Panc1 (cell line): Measurements from ENCODE around the gene PAAF1. TPM values are rescaled to one million over a fixed set of nuclear protein-coding genes. Genes with fewer than 3 reads are reported as not detected.

Experiments
- ATAC-seq: fragments of 200-7000 bp; cut with Tn5 transposase; 2 replicates; pipeline ENCODE4 v1.9.1; 2020; ENCODE audit warnings: mild to moderate bottlenecking, moderate library complexity
- BruUV-seq: library from RNA; stranded (reverse); fragments of 400-500 nt; replicated peaks from 2 replicates; lab custom pipeline; 2021; lab: Mats Ljungman, UMichigan
- CTCF ChIA-PET: fragments of 300-600 bp; sonication (Branson Sonifier 250); formaldehyde crosslinking; loops from one replicate; lab custom pipeline; 2022; ENCODE audit warnings: antibody characterized with exemption; lab: Charles Lee
- POLR2A ChIA-PET: fragments of 300-600 bp; sonication (Branson Sonifier 250); formaldehyde crosslinking; loops from one replicate; lab custom pipeline; 2022; ENCODE audit warnings: antibody characterized with exemption; lab: Charles Lee
- DNase-seq: peaks from one replicate; pipeline ENCODE4 v3.0.0-alpha.2; 2010; ENCODE audit warnings: low read depth, low spot score
- H3K27ac ChIP-seq: 2 replicates; pipeline ENCODE4 v1.5.1; 2011; ENCODE audit warnings: mild to moderate bottlenecking, low read length, inconsistent platforms
- H3K27me3 ChIP-seq: fragments of 200-500 bp; sonication (Bioruptor generic); 2 replicates; pipeline ENCODE4 v1.6.0; 2014; ENCODE audit warnings: low read length, inconsistent platforms; ENCODE audit not compliant: control insufficient read depth, insufficient read depth
- H3K36me3 ChIP-seq: fragments of 200-500 bp; sonication (Bioruptor generic); 2 replicates; pipeline ENCODE4 v1.5.1; 2014; ENCODE audit warnings: inconsistent platforms, mild to moderate bottlenecking, low read length, moderate library complexity; ENCODE audit not compliant: control insufficient read depth, insufficient read depth
- H3K4me1 ChIP-seq: 2 replicates; pipeline ENCODE4 v1.5.1; 2011; ENCODE audit warnings: inconsistent platforms, mild to moderate bottlenecking, low read length, moderate library complexity; ENCODE audit not compliant: control insufficient read depth, insufficient read depth
- H3K4me3 ChIP-seq, 2 experiments: 2 replicates each; pipeline ENCODE4 v1.5.1; 2011 to 2012; ENCODE audit warnings: low read depth in 2 of 2, low read length in 2 of 2, mild to moderate bottlenecking in 2 of 2, inconsistent platforms in 1 of 2, moderate library complexity in 1 of 2
- H3K9me3 ChIP-seq: fragments of 200-500 bp; sonication (Bioruptor generic); 2 replicates; pipeline ENCODE4 v1.5.1; 2014; ENCODE audit warnings: low read depth, mild to moderate bottlenecking, inconsistent platforms, low read length, moderate library complexity; ENCODE audit not compliant: control insufficient read depth, insufficient read depth
- CTCF ChIP-seq: fragments of 450-650 bp; IDR thresholded peaks from 2 replicates; pipeline ENCODE4 v1.5.1; 2017; ENCODE audit warnings: mild to moderate bottlenecking
- POLR2AphosphoS5 ChIP-seq: IDR thresholded peaks from 2 replicates; pipeline ENCODE4 v1.6.1; 2012; ENCODE audit warnings: mild to moderate bottlenecking, low read depth, low read length, moderate library complexity
- REST ChIP-seq, 2 experiments: IDR thresholded peaks; 2 replicates each; pipeline ENCODE4 v1.6.1; 2011 to 2012; ENCODE audit warnings: low read depth in 2 of 2, control low read depth in 1 of 2, low read length in 1 of 2, mild to moderate bottlenecking in 1 of 2, moderate library complexity in 1 of 2; ENCODE audit not compliant: insufficient read depth in 1 of 2
- SIN3A ChIP-seq: IDR thresholded peaks from 2 replicates; pipeline ENCODE4 v1.6.1; 2012; ENCODE audit warnings: low read depth, mild to moderate bottlenecking, low read length, moderate library complexity, borderline replicate concordance; ENCODE audit not compliant: insufficient read depth
- TCF7L2 ChIP-seq: IDR thresholded peaks from 2 replicates; pipeline ENCODE4 v1.6.1; 2011; ENCODE audit warnings: mild to moderate bottlenecking, low read depth, low read length, inconsistent platforms
- in situ Hi-C: cut with HindIII; loops from 2 replicates; pipeline ENCODE4 v1.10.0; 2016; ENCODE audit warnings: low sequenced_read_pairs, low pct_unique_long_range_greater_than_20kb
- intact Hi-C: fragments of 100-400 bp; cut with micrococcal nuclease; formaldehyde crosslinking; loops from one replicate; pipeline ENCODE4 v1.10.0; 2022; ENCODE audit not compliant: unreplicated experiment
- total RNA-seq: library from RNA; stranded (reverse); gene quantifications from one replicate; pipeline ENCODE4 v1.2.1, GENCODE V29; 2021; ENCODE audit not compliant: unreplicated experiment

PAAF1 gene
- total RNA-seq, 1 experiment from 2014 or later, result 22.1 TPM

DNA sequence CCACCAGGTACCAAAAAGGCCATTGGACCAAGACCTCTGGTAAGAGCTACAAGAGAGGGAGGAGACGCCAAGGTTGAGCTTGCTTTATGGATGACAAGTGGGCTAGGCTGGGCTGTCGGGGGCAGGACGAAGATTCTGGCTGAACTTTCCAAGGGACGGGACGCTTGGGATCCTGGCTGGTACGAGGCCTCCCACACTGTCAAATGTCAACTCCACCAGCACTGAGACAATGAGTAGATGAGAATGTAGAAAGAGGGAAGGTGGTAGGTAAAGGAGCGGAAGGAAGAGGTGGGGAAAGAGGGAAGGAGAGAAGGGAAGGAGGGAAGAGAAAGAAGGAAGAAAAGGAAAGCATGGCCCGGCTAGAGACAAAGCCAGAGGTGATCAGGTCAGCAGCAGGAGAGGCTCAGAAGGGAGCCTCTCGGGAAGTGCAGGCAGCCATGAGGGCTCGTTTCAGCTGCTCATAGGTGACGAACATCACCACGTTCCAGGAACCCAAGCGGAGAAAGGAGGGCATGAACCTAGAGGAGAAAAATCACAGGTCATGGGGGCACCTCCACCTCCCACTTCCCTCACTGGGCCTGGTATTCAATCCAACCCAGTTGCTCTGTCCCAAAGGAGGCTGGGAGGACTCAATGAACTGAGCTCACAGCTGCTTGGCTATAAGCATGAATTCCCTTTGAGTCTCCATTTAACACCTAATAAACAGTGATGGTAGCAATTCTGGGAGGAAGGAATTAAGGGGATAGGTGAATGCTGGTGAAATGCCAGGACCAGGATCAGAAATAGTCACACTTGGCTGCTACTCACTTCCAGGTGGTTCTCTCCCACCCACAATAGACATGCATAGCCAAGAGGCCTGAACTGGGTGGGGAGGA is 98.0 kb downstream of the PAAF1 start:
- CTCF ChIA-PET, result no interaction called here
- in situ Hi-C loops, result no loop called here

GRCh38 chr11:73975479-73975757 is 98.6 kb downstream of the PAAF1 start:
- CTCF ChIA-PET, result no interaction called here
- in situ Hi-C loops, result no loop called here
- POLR2A ChIA-PET, result no interaction called here
- BruUV-seq, result no TSS peak
- ATAC-seq, result no peak
- no peak overlapping the region for H3K27ac ChIP-seq
- H3K4me1 ChIP-seq, result peaks cover under 1% of the 10 kb centered on the region
- DNase-seq, result no peak
- no peak for TF ChIP-seq POLR2AphosphoS5
- no peak for TF ChIP-seq SIN3A
- no peak for TF ChIP-seq CTCF
- TF ChIP-seq REST (IDR thresholded peaks at IDR 0.05; ENCODE audit: insufficient read depth in 1 of 2, low read depth in 2 of 2, low read length in 1 of 2), result no peak
- no peak for TF ChIP-seq TCF7L2
- no peak overlapping the region for H3K4me3 ChIP-seq
- no peaks in the 10 kb centered on the region for H3K27me3 ChIP-seq
- H3K9me3 ChIP-seq, result no peaks in the 10 kb centered on the region
- peaks cover 8% of the 10 kb centered on the region; the same call in 1 of the 2 replicates for H3K36me3 ChIP-seq
- intact Hi-C loops, result no loop called here

More for the DNA sequence above, 98.0 kb downstream of the PAAF1 start:
- Histone ChIP-seq H3K27me3 (no peaks in the 10 kb centered on the region), H3K36me3 (peaks cover 6% of the 10 kb centered on the region; the same call in 1 of the 2 replicates), H3K27ac (no peak overlapping the region), H3K9me3 (no peaks in the 10 kb centered on the region), H3K4me1 (no peaks in the 10 kb centered on the region), H3K4me3 (no peak overlapping the region)
- POLR2A ChIA-PET, result no interaction called here
- no TSS peak for BruUV-seq
- DNase-seq (no peak), ATAC-seq (no peak)
- intact Hi-C loops, result no loop called here
- TF ChIP-seq REST (IDR thresholded peaks at IDR 0.05; ENCODE audit: insufficient read depth in 1 of 2, low read depth in 2 of 2, low read length in 1 of 2) (no peak), CTCF (no peak), TCF7L2 (no peak), SIN3A (no peak), POLR2AphosphoS5 (no peak)
